ENCODE measurements around the gene GTF3C2.
"Not testable (repeated sequence)": the region's sequence is repeated elsewhere in the genome, so short reads cannot be mapped to it uniquely, and the experiment has no call there.

The GTF3C2 gene

GRCh38 chr2:27303093-27304025, 53.2 kb downstream of the GTF3C2 start:
- DNase-seq (ENCODE audit: extremely low read depth in 1 of 2, low read depth in 1 of 2) = no peak

- DNase-seq (ENCODE audit: extremely low read depth in 1 of 2, low read depth in 1 of 2) = not testable (repeated sequence)
These were observed 56.0 kb downstream of the GTF3C2 start for GRCh38 chr2:27300606-27301005.

- no peak for DNase-seq (ENCODE audit: extremely low read depth in 1 of 2, low read depth in 1 of 2)
These were observed 58.0 kb downstream of the GTF3C2 start for GRCh38 chr2:27298391-27299080.

- no peak for DNase-seq (ENCODE audit: extremely low read depth in 1 of 2, low read depth in 1 of 2)
These were observed 59.4 kb downstream of the GTF3C2 start for GRCh38 chr2:27297195-27297594.

GRCh38 chr2:27296481-27296880, 60.1 kb downstream of the GTF3C2 start:
- no peak for DNase-seq (ENCODE audit: extremely low read depth in 1 of 2, low read depth in 1 of 2)

GRCh38 chr2:27294928-27295327, 61.6 kb downstream of the GTF3C2 start:
- DNase-seq (ENCODE audit: extremely low read depth in 1 of 2, low read depth in 1 of 2) = no peak

GRCh38 chr2:27291865-27292264, 64.7 kb downstream of the GTF3C2 start:
- DNase-seq (ENCODE audit: extremely low read depth in 1 of 2, low read depth in 1 of 2) = no peak

GRCh38 chr2:27290549-27290948, 66.0 kb downstream of the GTF3C2 start:
- no peak for DNase-seq (ENCODE audit: extremely low read depth in 1 of 2, low read depth in 1 of 2)

- DNase-seq (ENCODE audit: extremely low read depth in 1 of 2, low read depth in 1 of 2) = no peak
These were observed 68.0 kb downstream of the GTF3C2 start for GRCh38 chr2:27288610-27289009.

- no peak for DNase-seq (ENCODE audit: extremely low read depth in 1 of 2, low read depth in 1 of 2)
These were observed 71.1 kb downstream of the GTF3C2 start for GRCh38 chr2:27285481-27285880.

- DNase-seq (ENCODE audit: extremely low read depth in 1 of 2, low read depth in 1 of 2) = no peak
These were observed 71.6 kb downstream of the GTF3C2 start for GRCh38 chr2:27284996-27285395.

GRCh38 chr2:27282892-27283291, 73.7 kb downstream of the GTF3C2 start:
- DNase-seq (ENCODE audit: extremely low read depth in 1 of 2, low read depth in 1 of 2) = no peak

- DNase-seq (ENCODE audit: extremely low read depth in 1 of 2, low read depth in 1 of 2) = no peak
These were observed 74.6 kb downstream of the GTF3C2 start, which contains the start of gene TRIM54 for GRCh38 chr2:27281855-27282559. TRIM54 (plus strand) TSS chr2:27282429; CDS start chr2:27282732, 303 bp downstream.

GRCh38 chr2:27281442-27281841, 75.1 kb downstream of the GTF3C2 start:
- DNase-seq (ENCODE audit: extremely low read depth in 1 of 2, low read depth in 1 of 2) = no peak

GRCh38 chr2:27280826-27281225, 75.7 kb downstream of the GTF3C2 start:
- no peak for DNase-seq (ENCODE audit: extremely low read depth in 1 of 2, low read depth in 1 of 2)

GRCh38 chr2:27278010-27278409, 78.6 kb downstream of the GTF3C2 start:
- no peak for DNase-seq (ENCODE audit: extremely low read depth in 1 of 2, low read depth in 1 of 2)

Data from stimulated activated CD8-positive, alpha-beta memory T cell treated with anti-CD3 and anti-CD28 coated beads, Interleukin-7, amount 100 ng/mL, for 48 hours (primary cell).